SIG-M5 (cell line): ENCODE data around the gene TTLL12.

Source experiments
- DNase-seq: peaks from one replicate; lab custom pipeline; 2025; lab: John Stamatoyannopoulos, UW

The TTLL12 gene

DNA sequence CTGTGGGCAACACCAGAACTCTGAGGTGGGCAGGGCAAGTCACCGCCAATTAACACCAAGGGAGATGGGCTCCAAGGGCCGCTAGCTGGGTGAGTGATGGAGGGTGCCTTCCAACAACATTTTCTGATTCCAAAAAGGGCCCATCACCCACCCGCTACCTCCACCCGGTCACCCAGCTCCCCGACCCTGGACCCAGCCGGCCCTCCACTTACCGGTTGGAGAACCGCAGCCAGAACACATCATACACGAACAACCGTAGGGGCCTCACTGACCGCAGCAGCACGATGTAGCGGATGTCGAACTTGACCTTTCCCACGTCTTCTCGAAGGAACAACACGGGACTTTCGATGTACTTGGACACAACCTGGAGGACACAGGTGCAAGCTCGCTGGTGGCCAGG, 14.7 kb downstream of the TTLL12 start:
- no peak for DNase-seq

DNA sequence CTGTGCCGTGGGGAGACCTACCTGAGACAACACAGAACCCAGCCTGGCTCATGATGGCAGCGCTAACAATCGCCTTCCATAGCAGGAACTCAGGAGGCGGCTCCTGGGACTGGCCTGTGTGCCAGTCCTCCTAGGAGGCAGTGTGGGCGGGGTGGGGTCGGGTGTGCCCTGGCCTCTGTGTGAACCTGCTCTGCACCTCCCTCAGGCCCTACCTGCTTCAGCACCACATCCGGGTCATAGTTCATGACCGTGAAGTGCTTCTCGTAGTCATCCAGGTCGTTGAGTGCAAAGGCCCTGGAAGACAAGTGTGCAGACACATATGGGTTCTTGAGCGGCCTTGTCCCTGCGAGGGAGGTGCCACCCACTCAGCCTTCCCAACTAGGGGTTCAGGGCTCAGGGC, 15.3 kb downstream of the TTLL12 start:
- DNase-seq = no peak

DNA sequence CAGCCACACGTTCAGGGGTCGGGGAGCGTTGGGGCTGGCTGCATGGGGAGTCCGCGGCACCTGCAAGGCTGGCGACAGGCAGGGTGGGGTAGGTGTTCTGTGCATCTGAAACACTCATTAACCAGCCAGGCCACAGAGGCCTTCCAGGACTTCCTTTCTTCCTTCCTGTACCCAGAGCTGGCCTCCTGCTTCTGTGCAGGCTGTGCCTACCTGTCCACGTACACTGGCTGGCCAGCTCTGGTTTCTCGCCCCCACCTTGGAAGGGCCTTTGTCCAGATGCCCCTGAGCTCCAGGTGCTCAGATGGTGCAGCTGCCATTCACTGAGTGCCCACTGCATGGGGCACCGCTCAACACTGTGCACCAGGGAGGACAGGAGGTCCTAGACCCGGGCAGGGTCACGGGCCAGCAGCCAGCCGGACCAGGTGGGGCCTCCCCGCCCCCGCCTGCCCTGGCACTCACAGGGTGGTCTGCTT, 15.9 kb downstream of the TTLL12 start:
- DNase-seq = no peak

GRCh38 chr22:43170131-43170480, 16.8 kb downstream of the TTLL12 start:
- no peak for DNase-seq

- no peak for DNase-seq
Measured at GRCh38 chr22:43169310-43170130, 17.4 kb downstream of the TTLL12 start.

DNA sequence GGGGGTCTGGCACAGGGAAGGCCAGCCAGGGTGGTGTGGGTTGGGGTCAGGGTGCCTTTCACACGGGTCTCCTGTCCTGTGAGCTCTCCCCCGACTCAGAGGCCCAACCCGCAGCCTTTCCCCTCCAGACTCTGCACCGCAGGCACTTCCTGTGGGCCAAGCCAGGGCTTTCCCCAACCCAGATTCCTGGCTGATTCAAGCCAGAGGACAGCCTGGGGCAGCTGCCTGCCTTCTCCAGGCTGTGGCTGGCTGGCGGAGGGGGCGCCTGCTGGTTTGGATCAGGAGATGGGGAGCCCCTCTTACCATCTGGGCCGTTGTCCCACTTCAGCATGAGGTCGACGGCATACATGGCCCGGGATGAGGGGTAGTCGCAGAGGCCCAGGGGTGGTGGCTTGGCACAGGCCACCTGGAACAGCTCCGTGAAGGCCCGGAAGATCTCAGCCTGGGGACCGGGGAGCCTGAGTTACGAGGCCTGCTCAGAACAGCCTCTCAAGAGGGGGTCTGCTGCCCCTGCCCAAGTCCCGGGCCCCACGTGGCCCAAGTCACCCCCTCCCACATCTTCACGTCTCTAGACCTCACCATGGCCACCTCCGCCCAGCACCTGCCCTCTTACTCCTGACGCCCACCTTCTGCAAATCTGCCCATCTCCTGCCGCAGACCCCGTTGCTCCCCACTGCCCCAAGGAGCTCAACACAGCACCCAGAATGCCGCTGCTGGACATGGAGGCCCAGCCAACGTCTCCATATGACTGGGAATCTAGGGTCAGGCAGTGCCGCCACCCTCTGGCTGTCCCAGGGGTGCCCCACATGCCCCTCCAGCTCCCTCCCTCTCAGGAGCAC, 18.2 kb downstream of the TTLL12 start:
- DNase-seq = no peak

GRCh38 chr22:43167001-43167589, 19.8 kb downstream of the TTLL12 start:
- no peak for DNase-seq

DNA sequence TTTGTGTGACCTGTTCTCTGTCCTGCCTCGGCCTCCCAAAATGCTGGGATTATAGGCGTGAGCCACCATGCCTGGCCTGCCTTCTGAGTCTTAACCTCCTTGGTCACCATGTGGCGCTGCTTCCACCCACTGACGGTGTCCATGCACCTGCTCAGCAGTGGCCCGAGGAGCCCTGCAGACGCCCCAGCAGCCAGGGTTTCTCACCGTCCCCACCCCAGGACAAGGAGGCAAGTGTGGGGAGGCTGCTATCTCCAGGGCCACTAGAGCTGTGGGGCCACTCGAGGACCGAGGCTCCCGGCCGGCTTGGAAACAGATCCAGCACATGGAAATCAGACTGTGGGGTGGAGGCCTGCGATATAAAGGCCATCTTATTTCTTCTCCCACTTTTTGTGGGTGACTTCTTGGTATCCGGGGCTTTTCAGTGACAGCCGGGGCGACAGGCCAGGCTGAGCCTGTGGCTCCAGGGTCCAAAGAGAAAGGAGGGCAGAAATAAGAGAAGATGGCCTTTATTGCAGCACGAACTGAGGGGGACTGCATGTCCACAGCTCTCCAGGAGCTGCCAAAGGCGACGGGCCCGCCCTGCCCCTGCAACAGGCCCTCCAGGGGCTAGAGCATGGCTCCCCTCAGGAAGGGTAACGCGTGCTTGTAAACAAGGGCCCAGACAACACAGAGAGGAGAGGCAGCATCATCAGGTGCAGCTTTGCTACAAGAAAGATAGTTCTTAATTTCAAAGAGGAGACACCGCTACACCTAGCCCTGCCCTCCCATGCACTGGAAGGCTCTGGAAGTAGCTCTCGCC, 20.6 kb downstream of the TTLL12 start:
- DNase-seq = no peak

GRCh38 chr22:43164636-43165035, 22.3 kb downstream of the TTLL12 start:
- no peak for DNase-seq

DNA sequence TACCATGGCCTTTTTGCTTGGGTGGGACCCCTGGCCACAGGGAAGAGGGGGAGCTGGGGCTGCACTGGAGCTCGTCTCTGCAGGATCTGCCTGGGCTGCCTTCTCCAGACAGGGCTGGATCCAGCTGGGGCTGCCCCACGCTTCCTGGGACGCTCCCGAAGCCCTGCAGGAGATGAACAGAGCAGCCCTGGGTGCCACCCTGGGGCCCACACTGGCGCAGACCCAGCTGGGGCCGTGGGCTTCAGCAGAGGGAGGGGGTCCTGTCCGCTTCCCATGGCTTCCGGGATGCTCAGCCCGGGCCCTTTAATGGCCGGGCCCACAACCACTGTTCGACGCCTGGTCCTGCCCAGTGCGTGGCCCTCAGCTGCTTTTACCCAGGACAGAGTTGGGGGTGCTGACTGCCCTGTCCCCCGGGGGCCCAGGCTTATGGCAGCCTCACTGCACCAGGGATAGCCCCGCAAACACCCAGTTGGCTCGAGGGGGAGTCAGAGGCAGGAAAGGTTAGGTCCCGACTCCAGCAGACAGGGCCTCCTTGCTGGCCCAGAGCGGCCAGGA, 23.6 kb downstream of the TTLL12 start:
- no peak for DNase-seq

DNA sequence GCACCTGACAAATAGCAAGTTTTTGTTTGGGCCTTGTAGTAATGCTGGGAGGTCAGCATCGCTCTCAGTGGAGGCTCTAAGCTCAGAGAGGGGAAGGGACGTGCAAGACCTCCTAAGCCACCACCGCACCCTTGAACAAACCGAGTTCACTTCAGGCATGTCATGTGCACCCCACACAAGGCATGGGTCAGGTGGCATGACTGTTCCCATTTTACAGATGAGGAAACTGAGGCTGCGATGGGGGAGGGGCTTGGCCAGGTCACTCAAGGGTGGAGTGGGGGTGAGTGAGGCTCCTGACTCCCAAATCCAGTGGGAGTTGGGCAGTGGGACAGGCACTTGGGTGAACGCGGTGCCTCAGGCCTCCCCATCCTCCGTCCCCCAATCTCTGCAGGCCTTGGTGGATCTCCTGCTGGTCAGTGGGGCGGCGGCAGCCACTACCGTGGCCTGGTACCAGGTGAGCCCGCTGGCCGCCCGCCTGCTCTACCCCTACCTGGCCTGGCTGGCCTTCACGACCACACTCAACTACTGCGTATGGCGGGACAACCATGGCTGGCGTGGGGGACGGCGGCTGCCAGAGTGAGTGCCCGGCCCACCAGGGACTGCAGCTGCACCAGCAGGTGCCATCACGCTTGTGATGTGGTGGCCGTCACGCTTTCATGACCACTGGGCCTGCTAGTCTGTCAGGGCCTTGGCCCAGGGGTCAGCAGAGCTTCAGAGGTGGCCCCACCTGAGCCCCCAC, 24.4 kb downstream of the TTLL12 start:
- no peak for DNase-seq

DNA sequence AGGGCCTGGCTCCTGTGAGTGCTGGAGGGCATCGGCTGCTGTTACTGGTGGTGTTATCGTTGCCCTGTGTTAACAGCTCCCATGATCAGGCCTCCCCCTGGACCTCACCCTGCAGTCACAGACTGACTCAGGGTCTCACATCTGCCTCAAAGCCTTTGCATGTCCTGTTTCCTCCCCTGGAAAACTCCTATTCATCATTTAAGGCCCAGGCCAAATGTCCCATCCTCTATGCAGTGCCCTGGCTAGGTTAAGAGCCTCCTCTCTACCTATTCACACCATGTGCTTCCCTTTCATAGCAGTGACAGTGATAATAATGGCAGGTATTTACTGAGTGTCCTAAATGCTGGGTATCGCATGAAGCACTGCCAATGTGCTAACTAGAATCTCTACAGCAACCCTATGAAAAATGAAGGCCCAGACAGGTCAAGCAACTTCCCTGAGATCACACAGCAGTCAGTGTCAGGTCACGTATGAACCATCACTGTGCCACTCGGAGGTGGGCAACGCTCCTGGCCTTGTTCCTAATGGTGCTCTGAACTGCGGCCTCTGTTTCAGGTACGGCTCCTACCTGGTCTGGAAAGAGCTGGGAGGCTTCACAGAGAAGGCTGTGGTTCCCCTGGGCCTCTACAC, 26.3 kb downstream of the TTLL12 start:
- DNase-seq = no peak

DNA sequence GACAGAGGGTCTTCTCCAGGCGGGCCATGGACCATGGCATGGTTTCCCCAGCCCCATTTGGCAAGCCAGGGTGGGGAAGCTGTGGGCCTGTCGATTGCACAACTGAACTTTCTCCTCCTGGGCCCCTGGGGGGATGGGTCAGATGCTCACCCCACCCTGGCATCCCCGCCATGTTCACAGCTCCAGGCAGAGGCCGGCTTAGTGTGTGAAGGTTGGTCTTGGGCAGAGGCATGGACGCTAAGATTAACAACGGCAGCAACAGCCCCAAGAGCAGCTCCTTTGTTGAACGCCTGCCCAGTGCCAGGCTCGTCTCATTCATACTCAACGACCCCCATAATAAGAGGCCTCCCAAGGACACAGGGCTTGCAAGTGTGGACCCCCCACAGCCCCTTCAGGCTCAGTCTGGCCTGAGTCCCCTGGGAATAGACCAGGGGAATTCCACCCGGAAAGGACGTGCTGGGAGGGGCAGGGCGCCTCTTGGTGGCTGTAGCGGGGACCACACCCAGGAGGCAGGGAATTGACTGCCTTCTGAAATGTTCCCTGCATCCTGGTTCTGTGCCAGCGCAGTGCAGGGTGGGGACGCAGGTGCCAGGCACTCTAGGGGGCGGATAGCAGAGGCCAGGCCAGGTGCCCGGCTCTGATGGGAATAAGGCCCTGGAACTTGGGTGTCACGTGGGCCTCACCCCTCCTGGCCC, 27.3 kb downstream of the TTLL12 start:
- DNase-seq = no peak

- no peak for DNase-seq
Measured at GRCh38 chr22:43158778-43159483, 28.0 kb downstream of the TTLL12 start.

- no peak for DNase-seq
Measured at GRCh38 chr22:43157874-43158546, 28.9 kb downstream of the TTLL12 start.

DNA sequence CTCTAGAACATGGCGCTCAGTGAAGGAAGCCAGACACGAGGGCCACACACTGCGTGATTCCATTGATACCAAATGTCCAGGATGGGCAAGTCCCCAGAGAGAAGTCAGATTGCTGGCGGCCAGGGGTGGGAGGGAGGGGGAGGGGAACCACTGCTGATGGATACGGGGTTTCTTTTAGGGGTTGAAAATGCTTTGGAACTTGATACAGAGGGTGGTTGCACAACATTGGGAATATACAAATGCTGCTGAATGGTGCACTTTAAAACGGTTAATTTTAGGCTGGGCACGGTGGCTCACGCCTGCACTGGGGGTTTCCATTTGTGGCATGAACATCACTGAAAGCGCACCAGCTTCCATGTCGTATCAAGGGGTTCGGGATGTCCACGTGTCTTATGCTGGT, 30.5 kb downstream of the TTLL12 start:
- DNase-seq = no peak

DNA sequence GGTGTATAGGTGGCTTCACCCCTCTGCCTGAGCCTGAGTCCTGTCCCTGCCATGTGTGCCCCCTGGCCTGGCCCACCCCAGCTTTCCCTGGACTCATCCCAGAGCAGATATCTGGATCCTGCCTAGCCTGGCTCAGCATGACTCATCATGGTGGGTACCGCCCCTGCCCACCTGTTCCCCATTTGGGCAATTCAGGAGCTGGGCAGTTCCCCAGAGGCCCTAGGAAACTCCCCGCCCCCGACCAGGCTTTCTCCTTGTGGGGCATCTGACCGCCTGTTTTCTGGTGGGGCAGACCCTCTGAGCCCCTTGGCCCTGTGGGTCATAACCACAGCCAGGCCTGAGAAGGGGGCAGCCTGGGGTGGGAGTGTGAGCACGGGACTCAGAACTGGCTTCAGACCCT, 31.1 kb downstream of the TTLL12 start:
- no peak for DNase-seq

- DNase-seq = no peak
Measured at GRCh38 chr22:43154887-43155536, 31.9 kb downstream of the TTLL12 start.
